ENCODE results near the gene CD59. TPM values are rescaled to one million over a fixed set of nuclear protein-coding genes. Genes with fewer than 3 reads are reported as not detected.
"Not testable (repeated sequence)": the region's sequence is repeated elsewhere in the genome, so short reads cannot be mapped to it uniquely, and the experiment has no call there.

The CD59 gene
- total RNA-seq, 2 experiments from 2014 or later: 35.2 to 37.8 TPM

- peaks cover 30% of the 10 kb centered on the region for H3K4me1 ChIP-seq (ENCODE audit: insufficient read depth, low read length)
- H3K27me3 ChIP-seq (ENCODE audit: control insufficient read depth in 1 of 2, insufficient read depth in 2 of 2, low read length in 2 of 2): no peaks in the 10 kb centered on the region
- ATAC-seq (ENCODE audit: poor library complexity) (no peak), DNase-seq (peak in 2 of 14 experiments; percentile 22 to 25)
- ChIA-PET POLR2A (no interaction called here), CTCF (no interaction called here)
- H3K4me1 Mint-ChIP-seq (ENCODE audit: low read depth): peaks cover 61% of the 10 kb centered on the region
- intact Hi-C loops (cut with DNase I, micrococcal nuclease): loop anchor here in 1 of 2 experiments (10.0 kb wide), 2 partner anchors 477 to 707 kb away; partner anchors contain the start of gene HIPK3
- H3K4me3 ChIP-seq (ENCODE audit: low read length): no peak overlapping the region
- H3K36me3 Mint-ChIP-seq (ENCODE audit: low read depth): peaks cover 3% of the 10 kb centered on the region
- no peaks in the 10 kb centered on the region for H3K27me3 Mint-ChIP-seq
- no peaks in the 10 kb centered on the region for H3K9me3 Mint-ChIP-seq
- peak overlapping the region; percentile 12 for H3K27ac Mint-ChIP-seq
- peaks cover 4% of the 10 kb centered on the region for H3K36me3 ChIP-seq (ENCODE audit: insufficient read depth, low read length)
- TF ChIP-seq, protein P1, sequence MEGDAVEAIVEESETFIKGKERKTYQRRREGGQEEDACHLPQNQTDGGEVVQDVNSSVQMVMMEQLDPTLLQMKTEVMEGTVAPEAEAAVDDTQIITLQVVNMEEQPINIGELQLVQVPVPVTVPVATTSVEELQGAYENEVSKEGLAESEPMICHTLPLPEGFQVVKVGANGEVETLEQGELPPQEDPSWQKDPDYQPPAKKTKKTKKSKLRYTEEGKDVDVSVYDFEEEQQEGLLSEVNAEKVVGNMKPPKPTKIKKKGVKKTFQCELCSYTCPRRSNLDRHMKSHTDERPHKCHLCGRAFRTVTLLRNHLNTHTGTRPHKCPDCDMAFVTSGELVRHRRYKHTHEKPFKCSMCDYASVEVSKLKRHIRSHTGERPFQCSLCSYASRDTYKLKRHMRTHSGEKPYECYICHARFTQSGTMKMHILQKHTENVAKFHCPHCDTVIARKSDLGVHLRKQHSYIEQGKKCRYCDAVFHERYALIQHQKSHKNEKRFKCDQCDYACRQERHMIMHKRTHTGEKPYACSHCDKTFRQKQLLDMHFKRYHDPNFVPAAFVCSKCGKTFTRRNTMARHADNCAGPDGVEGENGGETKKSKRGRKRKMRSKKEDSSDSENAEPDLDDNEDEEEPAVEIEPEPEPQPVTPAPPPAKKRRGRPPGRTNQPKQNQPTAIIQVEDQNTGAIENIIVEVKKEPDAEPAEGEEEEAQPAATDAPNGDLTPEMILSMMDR (IDR thresholded peaks at IDR 0.05): no peak
- H3K9me3 ChIP-seq (ENCODE audit: control insufficient read depth in 1 of 2, insufficient read depth in 1 of 2, low read length in 2 of 2): no peaks in the 10 kb centered on the region
- no peak overlapping the region for H3K27ac ChIP-seq (ENCODE audit: low read depth in 1 of 2, low read length in 2 of 2)
- H3K4me3 Mint-ChIP-seq: peak overlapping the region; percentile 25
Observed at GRCh38 chr11:33731723-33732531, 4.3 kb downstream of the CD59 start.

DNA sequence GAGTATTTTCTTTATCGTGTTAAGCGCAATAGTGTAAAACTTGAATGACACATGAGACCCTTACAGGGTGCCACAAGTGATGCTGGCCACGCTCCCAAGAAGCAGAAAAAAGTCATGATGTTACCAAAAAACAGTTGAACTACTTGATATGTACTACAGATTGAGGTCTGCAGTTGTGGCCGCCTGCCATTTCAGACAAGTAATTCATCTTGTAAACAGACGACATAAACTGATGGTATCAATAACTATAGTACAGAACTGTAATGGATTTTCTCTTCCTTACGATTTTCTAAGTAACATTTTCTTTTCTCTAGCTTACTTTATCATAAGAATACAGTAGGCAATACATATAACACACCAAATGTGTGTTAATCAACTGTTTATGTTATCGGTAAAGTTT, 5.5 kb downstream of the CD59 start:
- H3K9me3 ChIP-seq (ENCODE audit: control insufficient read depth in 1 of 2, insufficient read depth in 1 of 2, low read length in 2 of 2): no peaks in the 10 kb centered on the region
- ChIA-PET POLR2A (no interaction called here), CTCF (no interaction called here)
- intact Hi-C loops (cut with DNase I, micrococcal nuclease): loop anchor here in 1 of 2 experiments (10.0 kb wide), 2 partner anchors 476 to 706 kb away; partner anchors contain the start of gene HIPK3
- Mint-ChIP-seq H3K36me3 (ENCODE audit: low read depth) (peaks cover 3% of the 10 kb centered on the region), H3K4me1 (ENCODE audit: low read depth) (peaks cover 70% of the 10 kb centered on the region), H3K4me3 (no peak overlapping the region), H3K27me3 (no peaks in the 10 kb centered on the region), H3K27ac (no peak overlapping the region), H3K9me3 (no peaks in the 10 kb centered on the region)
- H3K27me3 ChIP-seq (ENCODE audit: control insufficient read depth in 1 of 2, insufficient read depth in 2 of 2, low read length in 2 of 2): no peaks in the 10 kb centered on the region
- ATAC-seq (ENCODE audit: poor library complexity) (no peak), DNase-seq (no peak)
- peaks cover 24% of the 10 kb centered on the region for H3K4me1 ChIP-seq (ENCODE audit: insufficient read depth, low read length)
- peaks cover 4% of the 10 kb centered on the region for H3K36me3 ChIP-seq (ENCODE audit: insufficient read depth, low read length)
- no peak overlapping the region for H3K4me3 ChIP-seq (ENCODE audit: low read length)
- TF ChIP-seq, protein P1 (IDR thresholded peaks at IDR 0.05): no peak
- no peak overlapping the region for H3K27ac ChIP-seq (ENCODE audit: low read depth in 1 of 2, low read length in 2 of 2)

- peaks cover 15% of the 10 kb centered on the region for H3K4me1 ChIP-seq (ENCODE audit: insufficient read depth, low read length)
- DNase-seq; H3K36me3 Mint-ChIP-seq (ENCODE audit: low read depth); intact Hi-C loops (cut with DNase I, micrococcal nuclease); H3K27ac Mint-ChIP-seq; CTCF ChIA-PET; H3K27ac ChIP-seq (ENCODE audit: low read depth in 1 of 2, low read length in 2 of 2); H3K36me3 ChIP-seq (ENCODE audit: insufficient read depth, low read length); H3K27me3 Mint-ChIP-seq; H3K27me3 ChIP-seq (ENCODE audit: control insufficient read depth in 1 of 2, insufficient read depth in 2 of 2, low read length in 2 of 2); H3K9me3 Mint-ChIP-seq; ATAC-seq (ENCODE audit: poor library complexity); POLR2A ChIA-PET; H3K4me3 Mint-ChIP-seq; H3K9me3 ChIP-seq (ENCODE audit: control insufficient read depth in 1 of 2, insufficient read depth in 1 of 2, low read length in 2 of 2); H3K4me3 ChIP-seq (ENCODE audit: low read length): not testable (repeated sequence)
- peaks cover 70% of the 10 kb centered on the region for H3K4me1 Mint-ChIP-seq (ENCODE audit: low read depth)
Observed at GRCh38 chr11:33729072-33729664, 7.1 kb downstream of the CD59 start.

DNA sequence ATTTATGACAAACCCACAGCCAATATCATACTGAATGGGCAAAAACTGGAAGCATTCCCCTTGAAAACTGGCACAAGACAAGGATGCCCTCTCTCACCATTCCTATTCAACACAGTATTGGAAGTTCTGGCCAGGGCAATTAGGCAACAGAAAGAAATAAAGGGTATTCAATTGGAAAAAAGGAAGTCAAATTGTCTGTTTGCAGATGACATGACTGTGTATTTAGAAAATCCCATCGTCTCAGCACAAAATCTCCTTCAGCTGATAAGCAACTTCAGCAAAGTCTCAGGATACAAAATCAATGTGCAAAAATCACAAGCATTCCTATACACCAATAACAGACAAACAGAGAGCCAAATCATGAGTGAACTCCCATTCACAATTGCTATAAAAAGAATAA, 8.7 kb downstream of the CD59 start:
- H3K36me3 Mint-ChIP-seq (ENCODE audit: low read depth); H3K4me3 Mint-ChIP-seq; intact Hi-C loops (cut with DNase I, micrococcal nuclease); ATAC-seq (ENCODE audit: poor library complexity); H3K27me3 ChIP-seq (ENCODE audit: control insufficient read depth in 1 of 2, insufficient read depth in 2 of 2, low read length in 2 of 2); H3K9me3 ChIP-seq (ENCODE audit: control insufficient read depth in 1 of 2, insufficient read depth in 1 of 2, low read length in 2 of 2); H3K4me3 ChIP-seq (ENCODE audit: low read length); H3K9me3 Mint-ChIP-seq; H3K27ac Mint-ChIP-seq; H3K36me3 ChIP-seq (ENCODE audit: insufficient read depth, low read length); H3K27me3 Mint-ChIP-seq; POLR2A ChIA-PET; DNase-seq; CTCF ChIA-PET; H3K27ac ChIP-seq (ENCODE audit: low read depth in 1 of 2, low read length in 2 of 2): not testable (repeated sequence)
- H3K4me1 Mint-ChIP-seq (ENCODE audit: low read depth): peaks cover 59% of the 10 kb centered on the region
- H3K4me1 ChIP-seq (ENCODE audit: insufficient read depth, low read length): peaks cover 20% of the 10 kb centered on the region

All from CD4-positive, alpha-beta T cell (primary cell).